Posterior cingulate gyrus (tissue), 11 donors: ENCODE data around the gene RABL2B.

Experiments
- DNase-seq, 10 donors: peaks; one replicate each; pipeline versions ENCODE4 v3.0.0 to v3.0.0-alpha.2; 2020 to 2021; ENCODE audit warnings: mixed read lengths in 3 of 10
- intact Hi-C: fragments of 100-400 bp; cut with DNase I; formaldehyde crosslinking; loops from one replicate; pipeline ENCODE4 v1.15.1; 2023

Gene RABL2B

GRCh38 chr22:50739279-50739691 is 44.2 kb downstream of the RABL2B start:
- intact Hi-C loops: no loop called here
- DNase-seq: peak in 2 of 10 donors; percentile 69 to 75

GRCh38 chr22:50738649-50739227 is 44.7 kb downstream of the RABL2B start:
- DNase-seq: peak in 2 of 10 donors; percentile 51 to 64
- intact Hi-C loops: no loop called here

DNA sequence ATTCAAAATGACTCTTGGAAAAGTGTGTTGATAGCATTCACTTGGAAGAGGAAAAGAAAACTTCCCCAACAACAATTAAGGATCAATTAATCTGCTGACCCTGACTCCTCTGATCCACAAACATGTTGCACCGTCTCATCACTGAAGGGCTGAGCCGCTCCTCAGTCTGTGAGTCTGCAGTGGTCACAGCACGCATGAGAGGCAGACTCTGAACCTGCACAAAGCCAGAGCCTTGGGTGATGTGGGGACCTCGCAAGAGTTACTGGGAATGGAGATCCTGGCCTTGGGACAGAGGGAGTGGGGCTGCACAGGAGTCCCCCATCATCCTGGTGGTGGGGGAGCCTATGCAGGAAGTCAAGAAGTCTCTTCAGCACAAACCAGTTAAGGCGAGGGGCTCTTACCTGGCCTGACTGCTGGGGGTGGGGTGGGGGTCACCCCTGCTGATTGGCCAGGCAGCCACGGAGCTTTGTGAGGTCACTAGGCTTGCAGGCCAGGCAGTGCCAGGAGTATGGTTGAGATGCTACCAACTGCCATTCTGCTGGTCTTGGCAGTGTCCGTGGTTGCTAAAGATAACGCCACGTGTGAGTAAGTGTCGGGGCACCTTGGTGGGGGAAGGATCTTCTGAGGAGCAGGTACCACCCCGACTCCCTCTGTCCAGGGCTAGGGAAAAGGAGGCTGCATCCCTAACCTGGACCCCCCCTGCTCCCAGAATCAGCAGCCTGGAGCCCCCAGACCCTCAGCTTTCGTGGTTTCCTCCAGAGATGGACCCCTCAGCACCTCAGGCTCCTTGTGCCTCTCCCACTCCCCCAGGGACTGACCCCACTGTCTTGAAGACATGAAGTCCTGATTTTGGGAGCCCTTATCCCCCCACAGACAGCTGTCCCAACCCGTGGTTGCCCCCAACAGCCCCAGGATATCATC is 45.4 kb downstream of the RABL2B start, which contains the start of gene ACR:
Gene ACR (plus strand): TSS at position 477 of the 921 bp plus-strand sequence. CDS start 32 bp downstream, at position 509.
- peak in 2 of 10 donors; percentile 66 to 73 for DNase-seq
- intact Hi-C loops: no loop called here

DNA sequence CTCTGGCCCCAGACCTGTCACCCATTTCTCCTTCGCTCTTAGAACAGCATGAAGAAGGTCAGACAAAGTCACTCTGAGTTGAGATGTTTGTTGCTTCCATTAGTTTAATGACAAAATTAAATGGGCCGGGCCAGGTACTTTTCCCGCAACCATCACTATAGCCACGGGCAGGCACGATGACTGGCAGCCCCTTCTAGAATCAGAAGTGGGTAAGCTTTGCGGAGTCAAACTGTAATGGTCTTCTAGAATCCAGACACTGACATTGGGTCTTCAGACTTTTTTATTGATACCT is 47.8 kb downstream of the RABL2B start:
- intact Hi-C loops: no loop called here
- peak in 1 of 10 donors; percentile 11 for DNase-seq

- peak in 2 of 10 donors; percentile 55 to 64 for DNase-seq
- intact Hi-C loops: no loop called here
These were observed 48.3 kb downstream of the RABL2B start for GRCh38 chr22:50734986-50735738.

GRCh38 chr22:50734343-50734771 is 49.1 kb downstream of the RABL2B start:
- peak in 3 of 10 donors; percentile 12 to 56 (median 55) for DNase-seq
- intact Hi-C loops: no loop called here

DNA sequence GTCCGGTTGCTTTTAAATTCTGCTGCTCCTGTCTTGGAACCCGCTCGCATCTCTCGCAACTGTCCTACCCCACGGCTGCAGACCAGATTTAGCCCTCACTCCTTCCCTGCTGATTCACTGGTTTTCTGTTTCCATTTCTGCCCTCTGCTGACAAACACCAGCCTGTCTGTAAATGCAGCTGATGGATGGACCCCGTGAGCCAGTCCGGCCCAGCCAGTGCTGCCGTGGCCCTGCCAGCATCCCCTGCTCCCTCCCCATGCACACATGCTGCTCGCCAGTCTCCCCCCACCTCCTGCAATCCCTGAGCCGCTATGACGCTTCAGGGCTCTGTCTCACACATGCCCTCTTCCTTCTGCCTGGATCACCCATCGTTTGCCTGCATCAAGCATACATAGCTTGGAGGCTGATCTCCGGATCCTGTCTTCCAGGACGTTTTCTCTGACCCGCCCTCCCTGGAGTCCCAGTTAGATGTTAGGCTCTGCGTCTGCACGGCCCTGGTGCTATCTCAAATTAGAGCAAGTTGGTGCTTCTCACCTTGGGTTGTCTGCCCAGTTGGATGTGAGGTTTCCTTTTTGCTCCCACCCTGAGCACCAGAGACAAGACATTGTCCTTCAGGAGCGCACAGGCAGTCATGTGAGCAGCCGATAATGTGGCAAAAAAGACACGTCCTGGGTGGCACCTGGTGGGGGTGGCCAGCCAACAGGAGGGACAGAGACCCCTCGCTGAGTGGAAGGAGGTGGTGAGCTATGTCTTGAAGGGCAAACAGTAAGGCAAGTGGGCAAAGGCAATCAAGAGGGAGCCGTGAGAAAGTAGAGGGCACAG is 49.7 kb downstream of the RABL2B start:
- DNase-seq: peak; percentile 56 to 96 (median 72)
- intact Hi-C loops: no loop called here

DNA sequence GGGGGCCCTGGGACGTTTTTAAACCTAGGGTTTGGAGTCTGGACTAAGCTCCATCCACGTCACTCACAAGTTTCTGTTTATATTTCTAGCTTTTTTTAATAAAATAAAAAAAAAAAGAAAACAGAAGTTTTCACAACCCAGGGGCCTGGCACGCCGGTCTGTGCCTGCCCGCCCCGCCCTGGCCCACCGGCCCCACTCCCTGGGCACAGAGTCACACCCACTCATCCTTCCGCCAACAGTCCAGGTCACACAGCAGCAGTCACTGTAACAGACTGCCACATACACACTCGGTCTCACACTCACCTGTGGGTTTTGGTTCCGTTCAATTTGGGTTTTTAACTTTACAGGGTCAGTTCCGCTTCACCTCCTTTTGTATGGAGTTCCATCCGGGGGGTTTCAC is 50.8 kb downstream of the RABL2B start:
- peak in 3 of 10 donors; percentile 6 to 73 (median 15) for DNase-seq
- intact Hi-C loops: no loop called here

GRCh38 chr22:50731811-50732624 is 51.4 kb downstream of the RABL2B start:
- DNase-seq: peak in 9 of 10 donors; percentile 51 to 94 (median 67)
- intact Hi-C loops: no loop called here

DNA sequence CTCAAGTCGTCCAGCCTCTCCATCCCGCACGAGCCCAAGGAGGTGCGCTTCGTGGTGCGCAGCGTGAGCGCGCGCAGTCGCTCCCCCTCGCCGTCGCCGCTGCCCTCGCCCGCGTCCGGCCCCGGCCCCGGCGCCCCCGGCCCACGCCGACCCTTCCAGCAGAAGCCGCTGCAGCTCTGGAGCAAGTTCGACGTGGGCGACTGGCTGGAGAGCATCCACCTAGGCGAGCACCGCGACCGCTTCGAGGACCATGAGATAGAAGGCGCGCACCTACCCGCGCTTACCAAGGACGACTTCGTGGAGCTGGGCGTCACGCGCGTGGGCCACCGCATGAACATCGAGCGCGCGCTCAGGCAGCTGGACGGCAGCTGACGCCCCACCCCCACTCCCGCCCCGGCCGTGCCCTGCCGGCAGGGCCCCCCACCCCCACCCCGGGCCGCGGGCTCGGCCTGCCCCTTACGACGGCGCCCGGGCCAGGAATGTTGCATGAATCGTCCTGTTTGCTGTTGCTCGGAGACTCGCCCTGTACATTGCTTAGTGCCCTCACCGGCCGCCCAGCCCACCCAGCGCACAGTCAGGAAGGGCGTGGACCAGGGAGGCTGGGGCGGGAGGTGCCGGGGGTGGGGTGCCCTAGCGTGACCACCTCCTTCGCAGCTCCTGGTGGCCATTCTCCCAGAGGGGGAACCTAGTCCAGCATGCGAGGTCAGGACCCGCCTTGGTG is 52.3 kb downstream of the RABL2B start:
- intact Hi-C loops: no loop called here
- DNase-seq: peak in 4 of 10 donors; percentile 14 to 83 (median 50)

GRCh38 chr22:50730013-50730891 is 53.2 kb downstream of the RABL2B start:
- intact Hi-C loops: no loop called here

GRCh38 chr22:50729391-50730012 is 53.9 kb downstream of the RABL2B start:
- peak in 8 of 10 donors; percentile 5 to 90 (median 17) for DNase-seq
- intact Hi-C loops: no loop called here

More at GRCh38 chr22:50730013-50730891, 53.2 kb downstream of the RABL2B start:
- DNase-seq: peak in 5 of 10 donors; percentile 15 to 84 (median 64)

DNA sequence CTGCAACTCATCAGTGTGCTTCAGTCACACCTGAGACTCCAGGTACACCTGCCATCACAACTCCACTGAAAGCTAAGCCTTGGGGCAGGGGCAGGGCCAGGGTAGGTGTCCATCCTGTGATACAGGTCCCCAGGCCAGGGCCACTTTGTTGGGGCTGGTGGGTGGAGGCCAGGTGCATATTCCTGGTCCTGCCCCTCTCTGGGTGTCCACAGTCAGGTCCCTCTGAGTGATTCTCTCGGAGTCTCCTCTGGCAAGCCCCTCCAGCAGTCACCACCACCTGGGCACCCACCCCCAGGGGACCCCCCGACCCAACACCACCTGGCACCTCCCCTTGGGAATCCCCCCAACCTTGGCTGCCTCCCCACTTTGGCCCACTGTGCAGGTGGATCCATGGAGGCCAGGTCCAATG is 54.9 kb downstream of the RABL2B start:
- intact Hi-C loops: no loop called here
- peak in 6 of 10 donors; percentile 4 to 82 (median 30) for DNase-seq

DNA sequence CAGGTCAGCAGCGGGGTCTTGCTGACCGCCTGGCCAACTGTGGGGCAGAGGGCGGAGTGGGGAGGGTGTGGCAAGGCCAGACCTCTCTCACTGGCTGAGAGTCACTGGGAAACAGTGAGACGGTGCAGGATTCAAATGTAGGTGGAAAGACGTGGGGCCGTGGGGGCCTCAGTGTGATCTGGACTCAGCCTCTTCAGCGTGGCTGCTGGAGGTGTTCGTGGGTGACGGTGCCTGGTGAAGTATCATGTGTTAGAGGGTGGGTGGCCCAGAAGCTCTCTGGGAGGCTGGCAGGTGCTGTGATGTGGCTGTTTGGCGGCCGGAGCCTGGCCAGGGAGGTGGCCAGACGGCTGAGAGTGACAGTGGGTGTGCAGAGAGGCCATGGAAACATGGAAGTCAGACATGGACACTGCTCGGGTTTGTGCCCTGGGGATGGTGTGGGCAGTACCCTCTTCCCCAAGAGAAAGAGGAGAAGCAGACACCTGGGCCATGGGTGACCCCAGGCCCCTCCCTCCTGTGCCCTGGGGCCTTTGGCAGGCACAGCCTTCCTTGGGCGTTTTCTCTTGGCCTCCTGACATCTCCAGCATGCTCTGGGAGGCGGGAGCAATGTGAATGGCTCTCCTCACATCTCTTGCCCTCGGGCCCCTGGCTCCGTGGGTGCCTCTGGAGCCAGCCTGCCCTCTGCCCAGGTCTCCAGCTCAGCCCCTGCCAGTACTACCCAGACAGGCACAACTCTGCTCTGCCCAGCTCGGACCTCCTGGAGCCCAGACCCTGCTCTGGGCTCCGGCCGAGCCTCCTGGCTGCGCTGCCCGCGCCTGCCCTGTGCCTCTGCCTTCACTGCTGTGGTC is 55.5 kb downstream of the RABL2B start:
- intact Hi-C loops: no loop called here
- peak in 7 of 10 donors; percentile 0 to 84 (median 27) for DNase-seq

DNA sequence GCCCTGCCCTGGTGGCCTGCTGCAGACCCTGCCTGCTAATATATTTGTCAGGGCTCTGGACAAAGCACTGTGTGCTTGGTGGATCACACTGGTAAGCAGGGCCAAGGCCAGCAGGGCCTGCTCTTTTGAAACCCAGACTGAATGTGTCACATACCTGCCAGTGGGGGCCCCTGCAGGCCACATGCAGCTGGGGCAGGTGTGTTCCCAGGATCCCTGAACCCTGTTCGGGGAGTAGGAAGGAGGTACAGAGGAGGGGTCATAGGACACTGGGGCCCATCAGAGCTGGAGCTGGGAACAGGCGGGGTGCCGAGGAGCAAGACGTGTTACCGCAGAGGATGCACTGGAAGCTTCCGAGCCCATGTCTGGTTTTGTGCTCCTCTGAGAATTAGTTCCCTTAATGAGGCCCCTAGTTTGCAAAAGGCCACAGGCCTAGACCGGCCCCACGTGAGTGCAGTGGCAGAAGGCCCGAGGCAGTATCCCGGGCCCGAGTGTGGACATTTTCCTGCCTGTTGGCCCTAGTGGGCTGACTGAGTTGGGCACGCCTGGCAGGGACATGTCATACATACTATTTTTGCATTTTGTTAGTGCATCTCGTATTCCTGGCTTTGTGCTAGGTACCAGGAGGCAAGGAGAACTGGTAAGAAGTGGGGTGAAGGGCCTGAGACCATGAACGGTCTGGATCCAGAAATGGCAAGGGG is 56.6 kb downstream of the RABL2B start:
- DNase-seq: peak in 6 of 10 donors; percentile 2 to 79 (median 32)

More for the DNA sequence above, 56.6 kb downstream of the RABL2B start:
- intact Hi-C loops: no loop called here
